WTC11 (cell line): ENCODE results near the gene SGF29. TPM values are rescaled to one million over a fixed set of nuclear protein-coding genes. Genes with fewer than 3 reads are reported as not detected.
"Not testable (repeated sequence)": the region's sequence is repeated elsewhere in the genome, so short reads cannot be mapped to it uniquely, and the experiment has no call there.

ENCODE experiments used
- ATAC-seq: fragments of 200-7000 bp; cut with Tn5 transposase; 2 replicates; pipeline ENCODE4 v1.10.0; 2021; ENCODE audit warnings: mild to moderate bottlenecking, moderate library complexity
- CTCF ChIA-PET: fragments of 300-600 bp; sonication (Branson Sonifier 250); formaldehyde crosslinking; loops from one replicate; lab custom pipeline; 2021; ENCODE audit warnings: antibody characterized with exemption; lab: Charles Lee
- POLR2A ChIA-PET: fragments of 350-600 bp; sonication (Branson Sonifier 250); formaldehyde crosslinking; loops from one replicate; lab custom pipeline; 2021; ENCODE audit warnings: antibody characterized with exemption; lab: Charles Lee
- DNase-seq: peaks from one replicate; pipeline ENCODE4 v3.0.0; 2021; ENCODE audit warnings: low spot score
- H3K27ac Mint-ChIP-seq: 2 replicates; pipeline ENCODE4 v1.8.0; 2021; ENCODE audit warnings: mixed read lengths
- H3K27me3 Mint-ChIP-seq: 2 replicates; pipeline ENCODE4 v1.8.0; 2021; ENCODE audit warnings: low read depth, mild to moderate bottlenecking, moderate library complexity, mixed read lengths
- H3K36me3 Mint-ChIP-seq: 2 replicates; pipeline ENCODE4 v1.8.0; 2021; ENCODE audit warnings: mixed read lengths
- H3K4me1 Mint-ChIP-seq: 2 replicates; pipeline ENCODE4 v1.8.0; 2022; ENCODE audit warnings: mixed read lengths
- H3K4me3 Mint-ChIP-seq: 2 replicates; pipeline ENCODE4 v1.8.0; 2021; ENCODE audit warnings: mild to moderate bottlenecking, moderate library complexity, mixed read lengths
- H3K9me3 Mint-ChIP-seq: 2 replicates; pipeline ENCODE4 v1.8.0; 2021; ENCODE audit warnings: mixed read lengths
- FOXK1 ChIP-seq: sonication (generic); formaldehyde crosslinking; IDR thresholded peaks from 2 replicates; pipeline ENCODE4 v1.8.0; 2022; ENCODE audit warnings: mild to moderate bottlenecking, moderate library complexity, missing genetic modification reagents
- FOXP1 ChIP-seq: sonication (generic); formaldehyde crosslinking; IDR thresholded peaks from 2 replicates; pipeline ENCODE4 v1.8.0; 2022; ENCODE audit warnings: missing genetic modification reagents, mild to moderate bottlenecking, moderate library complexity, borderline replicate concordance
- JAZF1 ChIP-seq: fragments of 250-450 bp; sonication (Bioruptor Pico); IDR thresholded peaks from 2 replicates; pipeline ENCODE4 v1.9.0; 2021; ENCODE audit warnings: moderate library complexity, mild to moderate bottlenecking, inconsistent platforms
- ZNF423 ChIP-seq: fragments of 250-450 bp; sonication (Bioruptor Pico); IDR thresholded peaks from 2 replicates; pipeline ENCODE4 v2.1.2; 2022; ENCODE audit warnings: mild to moderate bottlenecking, moderate library complexity
- total RNA-seq: library from RNA; stranded (reverse); gene quantifications from 3 replicates; pipeline ENCODE4 v1.2.3, GENCODE V29; 2021
- TF ChIP-seq, protein P1 (sequence below): sonication (generic); formaldehyde crosslinking; IDR thresholded peaks from 2 replicates; pipeline ENCODE4 v1.8.1; 2023; ENCODE audit warnings: mild to moderate bottlenecking, missing genetic modification reagents, borderline replicate concordance
- TF ChIP-seq, protein P2 (sequence below): sonication (generic); formaldehyde crosslinking; IDR thresholded peaks from 2 replicates; pipeline ENCODE4 v1.8.1; 2022; ENCODE audit warnings: low read depth, missing genetic modification reagents, borderline replicate concordance
- TF ChIP-seq, protein P3 (sequence below): sonication (generic); formaldehyde crosslinking; IDR thresholded peaks from 2 replicates; pipeline ENCODE4 v1.8.0; 2023; ENCODE audit warnings: missing genetic modification reagents, mild to moderate bottlenecking, borderline replicate concordance
- TF ChIP-seq, protein P4 (sequence below): fragments of 250-450 bp; sonication (Bioruptor Pico); IDR thresholded peaks from 2 replicates; pipeline ENCODE4 v1.9.0; 2021; ENCODE audit warnings: mild to moderate bottlenecking
- TF ChIP-seq, protein P5 (sequence below): sonication (generic); formaldehyde crosslinking; IDR thresholded peaks from 2 replicates; pipeline ENCODE4 v1.8.0; 2023; ENCODE audit warnings: mild to moderate bottlenecking, missing genetic modification reagents

Gene SGF29
- total RNA-seq, 1 experiment from 2014 or later, result 15.0 TPM

DNA sequence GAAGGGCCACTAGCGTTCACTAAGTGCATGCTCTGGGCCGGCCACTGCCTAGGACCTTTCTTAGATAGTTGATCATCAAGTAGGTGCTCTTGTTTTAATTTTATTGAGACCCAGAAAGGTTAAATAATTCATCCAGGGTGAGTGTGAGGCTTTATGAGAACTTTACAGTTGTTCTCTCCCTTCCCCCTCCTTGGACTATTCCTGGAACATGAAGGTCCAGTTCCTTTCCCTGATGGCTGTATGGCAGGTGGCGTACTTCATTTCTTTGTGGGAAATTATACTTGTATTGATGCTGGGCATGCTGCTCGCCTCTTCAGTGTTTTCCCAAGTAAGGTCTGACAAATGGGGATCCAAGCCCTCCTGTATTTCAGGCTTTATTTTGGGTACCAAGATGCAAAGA lies 8.5 kb downstream of the SGF29 start (continued):
- TF ChIP-seq, protein P1, sequence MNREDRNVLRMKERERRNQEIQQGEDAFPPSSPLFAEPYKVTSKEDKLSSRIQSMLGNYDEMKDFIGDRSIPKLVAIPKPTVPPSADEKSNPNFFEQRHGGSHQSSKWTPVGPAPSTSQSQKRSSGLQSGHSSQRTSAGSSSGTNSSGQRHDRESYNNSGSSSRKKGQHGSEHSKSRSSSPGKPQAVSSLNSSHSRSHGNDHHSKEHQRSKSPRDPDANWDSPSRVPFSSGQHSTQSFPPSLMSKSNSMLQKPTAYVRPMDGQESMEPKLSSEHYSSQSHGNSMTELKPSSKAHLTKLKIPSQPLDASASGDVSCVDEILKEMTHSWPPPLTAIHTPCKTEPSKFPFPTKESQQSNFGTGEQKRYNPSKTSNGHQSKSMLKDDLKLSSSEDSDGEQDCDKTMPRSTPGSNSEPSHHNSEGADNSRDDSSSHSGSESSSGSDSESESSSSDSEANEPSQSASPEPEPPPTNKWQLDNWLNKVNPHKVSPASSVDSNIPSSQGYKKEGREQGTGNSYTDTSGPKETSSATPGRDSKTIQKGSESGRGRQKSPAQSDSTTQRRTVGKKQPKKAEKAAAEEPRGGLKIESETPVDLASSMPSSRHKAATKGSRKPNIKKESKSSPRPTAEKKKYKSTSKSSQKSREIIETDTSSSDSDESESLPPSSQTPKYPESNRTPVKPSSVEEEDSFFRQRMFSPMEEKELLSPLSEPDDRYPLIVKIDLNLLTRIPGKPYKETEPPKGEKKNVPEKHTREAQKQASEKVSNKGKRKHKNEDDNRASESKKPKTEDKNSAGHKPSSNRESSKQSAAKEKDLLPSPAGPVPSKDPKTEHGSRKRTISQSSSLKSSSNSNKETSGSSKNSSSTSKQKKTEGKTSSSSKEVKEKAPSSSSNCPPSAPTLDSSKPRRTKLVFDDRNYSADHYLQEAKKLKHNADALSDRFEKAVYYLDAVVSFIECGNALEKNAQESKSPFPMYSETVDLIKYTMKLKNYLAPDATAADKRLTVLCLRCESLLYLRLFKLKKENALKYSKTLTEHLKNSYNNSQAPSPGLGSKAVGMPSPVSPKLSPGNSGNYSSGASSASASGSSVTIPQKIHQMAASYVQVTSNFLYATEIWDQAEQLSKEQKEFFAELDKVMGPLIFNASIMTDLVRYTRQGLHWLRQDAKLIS (CRISPR knock-in tag), result no peak
- TF ChIP-seq, protein P2, sequence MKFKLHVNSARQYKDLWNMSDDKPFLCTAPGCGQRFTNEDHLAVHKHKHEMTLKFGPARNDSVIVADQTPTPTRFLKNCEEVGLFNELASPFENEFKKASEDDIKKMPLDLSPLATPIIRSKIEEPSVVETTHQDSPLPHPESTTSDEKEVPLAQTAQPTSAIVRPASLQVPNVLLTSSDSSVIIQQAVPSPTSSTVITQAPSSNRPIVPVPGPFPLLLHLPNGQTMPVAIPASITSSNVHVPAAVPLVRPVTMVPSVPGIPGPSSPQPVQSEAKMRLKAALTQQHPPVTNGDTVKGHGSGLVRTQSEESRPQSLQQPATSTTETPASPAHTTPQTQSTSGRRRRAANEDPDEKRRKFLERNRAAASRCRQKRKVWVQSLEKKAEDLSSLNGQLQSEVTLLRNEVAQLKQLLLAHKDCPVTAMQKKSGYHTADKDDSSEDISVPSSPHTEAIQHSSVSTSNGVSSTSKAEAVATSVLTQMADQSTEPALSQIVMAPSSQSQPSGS (CRISPR knock-in tag), result no peak
- no peak for TF ChIP-seq FOXK1 (CRISPR knock-in tag)

DNA sequence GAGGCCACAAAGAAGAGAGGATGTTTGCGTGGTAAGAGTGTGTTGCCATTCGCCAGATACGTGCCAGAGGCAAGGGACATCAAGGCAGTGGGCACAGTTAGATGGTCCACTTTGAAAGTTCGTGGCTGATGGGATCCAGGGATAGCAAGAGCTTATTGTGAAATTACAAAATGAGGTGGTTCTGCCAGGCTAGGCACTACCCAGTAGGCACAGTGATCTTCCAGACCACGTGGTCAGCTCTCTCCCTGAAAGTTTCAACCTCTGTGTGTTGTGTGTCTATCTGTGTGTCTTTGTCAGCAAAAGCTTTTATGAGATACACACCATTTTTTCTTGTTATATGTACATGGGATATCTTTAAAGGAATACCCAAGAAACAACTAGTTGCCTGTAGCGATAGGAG lies 9.5 kb downstream of the SGF29 start:
- no peak for ATAC-seq
- CTCF ChIA-PET, result no interaction called here
- H3K27me3 Mint-ChIP-seq, result no peaks in the 10 kb centered on the region

DNA sequence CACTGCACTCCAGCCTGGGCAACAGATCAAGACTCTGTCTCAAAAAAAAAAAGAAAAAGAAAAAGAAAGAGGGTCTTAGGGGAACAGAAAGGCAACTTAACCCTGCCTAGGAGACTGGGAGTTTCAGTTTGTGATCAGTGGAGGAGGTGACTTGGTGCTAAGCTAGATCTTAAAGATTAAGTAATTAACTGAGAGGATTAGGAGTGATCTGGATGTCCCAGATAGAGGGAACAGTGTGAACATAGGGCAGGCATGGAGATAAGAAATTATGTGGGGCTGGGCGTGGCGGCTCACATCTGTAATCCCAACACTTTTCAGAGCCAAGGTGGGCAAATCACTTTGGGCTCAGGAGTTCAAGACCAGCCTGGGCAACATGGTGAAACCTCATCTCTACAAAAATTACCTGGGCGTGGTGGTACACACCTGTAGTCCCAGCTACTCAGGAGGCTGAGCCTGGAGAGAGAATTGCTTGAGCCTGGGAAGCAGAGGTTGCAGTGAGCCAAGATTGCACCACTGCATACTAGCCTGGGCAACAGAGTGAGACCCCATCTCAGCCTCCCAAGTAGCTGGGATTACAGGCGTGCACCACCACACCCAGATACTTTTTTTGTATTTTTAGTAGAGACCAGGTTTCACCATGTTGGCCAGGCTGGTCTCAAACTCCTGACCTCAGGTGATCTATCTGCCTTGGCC lies 12.7 kb downstream of the SGF29 start:
- H3K4me3 Mint-ChIP-seq, H3K27me3 Mint-ChIP-seq, POLR2A ChIA-PET, H3K27ac Mint-ChIP-seq, ATAC-seq, H3K4me1 Mint-ChIP-seq, CTCF ChIA-PET, DNase-seq: not testable (repeated sequence)
- Mint-ChIP-seq H3K9me3 (peaks cover 16% of the 10 kb centered on the region), H3K36me3 (peaks cover 17% of the 10 kb centered on the region)

More for the DNA sequence above, 9.5 kb downstream of the SGF29 start:
- Mint-ChIP-seq H3K9me3 (peaks cover 16% of the 10 kb centered on the region), H3K36me3 (peaks cover 30% of the 10 kb centered on the region), H3K4me1 (no peaks in the 10 kb centered on the region), H3K4me3 (no peak overlapping the region), H3K27ac (no peak overlapping the region)
- POLR2A ChIA-PET, result no interaction called here
- TF ChIP-seq, protein P3, sequence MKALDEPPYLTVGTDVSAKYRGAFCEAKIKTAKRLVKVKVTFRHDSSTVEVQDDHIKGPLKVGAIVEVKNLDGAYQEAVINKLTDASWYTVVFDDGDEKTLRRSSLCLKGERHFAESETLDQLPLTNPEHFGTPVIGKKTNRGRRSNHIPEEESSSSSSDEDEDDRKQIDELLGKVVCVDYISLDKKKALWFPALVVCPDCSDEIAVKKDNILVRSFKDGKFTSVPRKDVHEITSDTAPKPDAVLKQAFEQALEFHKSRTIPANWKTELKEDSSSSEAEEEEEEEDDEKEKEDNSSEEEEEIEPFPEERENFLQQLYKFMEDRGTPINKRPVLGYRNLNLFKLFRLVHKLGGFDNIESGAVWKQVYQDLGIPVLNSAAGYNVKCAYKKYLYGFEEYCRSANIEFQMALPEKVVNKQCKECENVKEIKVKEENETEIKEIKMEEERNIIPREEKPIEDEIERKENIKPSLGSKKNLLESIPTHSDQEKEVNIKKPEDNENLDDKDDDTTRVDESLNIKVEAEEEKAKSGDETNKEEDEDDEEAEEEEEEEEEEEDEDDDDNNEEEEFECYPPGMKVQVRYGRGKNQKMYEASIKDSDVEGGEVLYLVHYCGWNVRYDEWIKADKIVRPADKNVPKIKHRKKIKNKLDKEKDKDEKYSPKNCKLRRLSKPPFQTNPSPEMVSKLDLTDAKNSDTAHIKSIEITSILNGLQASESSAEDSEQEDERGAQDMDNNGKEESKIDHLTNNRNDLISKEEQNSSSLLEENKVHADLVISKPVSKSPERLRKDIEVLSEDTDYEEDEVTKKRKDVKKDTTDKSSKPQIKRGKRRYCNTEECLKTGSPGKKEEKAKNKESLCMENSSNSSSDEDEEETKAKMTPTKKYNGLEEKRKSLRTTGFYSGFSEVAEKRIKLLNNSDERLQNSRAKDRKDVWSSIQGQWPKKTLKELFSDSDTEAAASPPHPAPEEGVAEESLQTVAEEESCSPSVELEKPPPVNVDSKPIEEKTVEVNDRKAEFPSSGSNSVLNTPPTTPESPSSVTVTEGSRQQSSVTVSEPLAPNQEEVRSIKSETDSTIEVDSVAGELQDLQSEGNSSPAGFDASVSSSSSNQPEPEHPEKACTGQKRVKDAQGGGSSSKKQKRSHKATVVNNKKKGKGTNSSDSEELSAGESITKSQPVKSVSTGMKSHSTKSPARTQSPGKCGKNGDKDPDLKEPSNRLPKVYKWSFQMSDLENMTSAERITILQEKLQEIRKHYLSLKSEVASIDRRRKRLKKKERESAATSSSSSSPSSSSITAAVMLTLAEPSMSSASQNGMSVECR (CRISPR knock-in tag), result no peak
- DNase-seq, result no peak

DNA sequence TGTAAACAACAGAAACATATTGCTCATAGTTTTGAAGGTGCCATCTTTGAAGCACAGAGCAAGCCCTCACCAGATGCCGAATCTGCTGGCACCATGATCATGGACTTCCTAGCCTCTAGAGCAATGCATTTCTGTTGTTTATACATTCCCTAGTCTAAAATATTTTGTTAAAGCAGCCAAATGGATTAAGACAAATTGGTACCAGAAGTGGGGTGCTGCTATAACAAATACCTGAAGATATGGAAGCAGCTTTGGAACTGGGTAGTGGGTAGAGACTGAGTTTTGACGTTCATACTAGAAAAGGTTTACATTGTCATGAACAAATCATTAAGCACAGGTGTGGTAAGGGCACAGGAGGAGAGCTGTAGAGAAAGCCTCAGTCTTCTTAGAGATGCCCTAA lies 13.6 kb downstream of the SGF29 start:
- CTCF ChIA-PET, result no interaction called here
- H3K27ac Mint-ChIP-seq, result no peak overlapping the region
- TF ChIP-seq, protein P4, sequence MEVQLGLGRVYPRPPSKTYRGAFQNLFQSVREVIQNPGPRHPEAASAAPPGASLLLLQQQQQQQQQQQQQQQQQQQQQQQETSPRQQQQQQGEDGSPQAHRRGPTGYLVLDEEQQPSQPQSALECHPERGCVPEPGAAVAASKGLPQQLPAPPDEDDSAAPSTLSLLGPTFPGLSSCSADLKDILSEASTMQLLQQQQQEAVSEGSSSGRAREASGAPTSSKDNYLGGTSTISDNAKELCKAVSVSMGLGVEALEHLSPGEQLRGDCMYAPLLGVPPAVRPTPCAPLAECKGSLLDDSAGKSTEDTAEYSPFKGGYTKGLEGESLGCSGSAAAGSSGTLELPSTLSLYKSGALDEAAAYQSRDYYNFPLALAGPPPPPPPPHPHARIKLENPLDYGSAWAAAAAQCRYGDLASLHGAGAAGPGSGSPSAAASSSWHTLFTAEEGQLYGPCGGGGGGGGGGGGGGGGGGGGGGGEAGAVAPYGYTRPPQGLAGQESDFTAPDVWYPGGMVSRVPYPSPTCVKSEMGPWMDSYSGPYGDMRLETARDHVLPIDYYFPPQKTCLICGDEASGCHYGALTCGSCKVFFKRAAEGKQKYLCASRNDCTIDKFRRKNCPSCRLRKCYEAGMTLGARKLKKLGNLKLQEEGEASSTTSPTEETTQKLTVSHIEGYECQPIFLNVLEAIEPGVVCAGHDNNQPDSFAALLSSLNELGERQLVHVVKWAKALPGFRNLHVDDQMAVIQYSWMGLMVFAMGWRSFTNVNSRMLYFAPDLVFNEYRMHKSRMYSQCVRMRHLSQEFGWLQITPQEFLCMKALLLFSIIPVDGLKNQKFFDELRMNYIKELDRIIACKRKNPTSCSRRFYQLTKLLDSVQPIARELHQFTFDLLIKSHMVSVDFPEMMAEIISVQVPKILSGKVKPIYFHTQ, result no peak
- TF ChIP-seq JAZF1 (CRISPR knock-in tag) (no peak), ZNF423 (CRISPR knock-in tag) (no peak), FOXP1 (CRISPR knock-in tag) (no peak)
- TF ChIP-seq, protein P5, sequence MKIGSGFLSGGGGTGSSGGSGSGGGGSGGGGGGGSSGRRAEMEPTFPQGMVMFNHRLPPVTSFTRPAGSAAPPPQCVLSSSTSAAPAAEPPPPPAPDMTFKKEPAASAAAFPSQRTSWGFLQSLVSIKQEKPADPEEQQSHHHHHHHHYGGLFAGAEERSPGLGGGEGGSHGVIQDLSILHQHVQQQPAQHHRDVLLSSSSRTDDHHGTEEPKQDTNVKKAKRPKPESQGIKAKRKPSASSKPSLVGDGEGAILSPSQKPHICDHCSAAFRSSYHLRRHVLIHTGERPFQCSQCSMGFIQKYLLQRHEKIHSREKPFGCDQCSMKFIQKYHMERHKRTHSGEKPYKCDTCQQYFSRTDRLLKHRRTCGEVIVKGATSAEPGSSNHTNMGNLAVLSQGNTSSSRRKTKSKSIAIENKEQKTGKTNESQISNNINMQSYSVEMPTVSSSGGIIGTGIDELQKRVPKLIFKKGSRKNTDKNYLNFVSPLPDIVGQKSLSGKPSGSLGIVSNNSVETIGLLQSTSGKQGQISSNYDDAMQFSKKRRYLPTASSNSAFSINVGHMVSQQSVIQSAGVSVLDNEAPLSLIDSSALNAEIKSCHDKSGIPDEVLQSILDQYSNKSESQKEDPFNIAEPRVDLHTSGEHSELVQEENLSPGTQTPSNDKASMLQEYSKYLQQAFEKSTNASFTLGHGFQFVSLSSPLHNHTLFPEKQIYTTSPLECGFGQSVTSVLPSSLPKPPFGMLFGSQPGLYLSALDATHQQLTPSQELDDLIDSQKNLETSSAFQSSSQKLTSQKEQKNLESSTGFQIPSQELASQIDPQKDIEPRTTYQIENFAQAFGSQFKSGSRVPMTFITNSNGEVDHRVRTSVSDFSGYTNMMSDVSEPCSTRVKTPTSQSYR (CRISPR knock-in tag), result no peak

More for the DNA sequence above, 13.6 kb downstream of the SGF29 start:
- ATAC-seq, result no peak
- Mint-ChIP-seq H3K36me3 (peaks cover 17% of the 10 kb centered on the region), H3K27me3 (no peaks in the 10 kb centered on the region), H3K9me3 (peaks cover 16% of the 10 kb centered on the region), H3K4me3 (no peak overlapping the region), H3K4me1 (peaks cover under 1% of the 10 kb centered on the region)
- POLR2A ChIA-PET, result no interaction called here
- no peak for DNase-seq
